Vagina (tissue), 2 donors: Measurements from ENCODE around the gene CSMD2.

ENCODE experiments used
- POLR2A ChIP-seq, 2 donors: fragments of 450-650 bp; IDR thresholded peaks; one replicate each; pipeline ENCODE4 v1.6.1; 2017; ENCODE audit warnings: antibody characterized with exemption in 2 of 2, mild to moderate bottlenecking in 2 of 2, moderate library complexity in 2 of 2
- POLR2AphosphoS5 ChIP-seq, 2 donors: sonication (generic); formaldehyde crosslinking; IDR thresholded peaks; one replicate each; pipeline ENCODE4 v1.9.0; 2017; ENCODE audit warnings: antibody characterized with exemption in 2 of 2, mild to moderate bottlenecking in 2 of 2, low read depth in 1 of 2; ENCODE audit not compliant: insufficient read depth in 1 of 2
- TF ChIP-seq, protein P1 (sequence below), 3 experiments: fragments of 450-650 bp in 2 of 3; fragments of 200-600 bp in 1 of 3; sonication (generic) in 1 of 3; IDR thresholded peaks; one replicate each; pipeline ENCODE4 v1.5.1; 2017 to 2019; ENCODE audit warnings: antibody characterized with exemption in 3 of 3, mild to moderate bottlenecking in 2 of 3, moderate library complexity in 2 of 3

DNA sequence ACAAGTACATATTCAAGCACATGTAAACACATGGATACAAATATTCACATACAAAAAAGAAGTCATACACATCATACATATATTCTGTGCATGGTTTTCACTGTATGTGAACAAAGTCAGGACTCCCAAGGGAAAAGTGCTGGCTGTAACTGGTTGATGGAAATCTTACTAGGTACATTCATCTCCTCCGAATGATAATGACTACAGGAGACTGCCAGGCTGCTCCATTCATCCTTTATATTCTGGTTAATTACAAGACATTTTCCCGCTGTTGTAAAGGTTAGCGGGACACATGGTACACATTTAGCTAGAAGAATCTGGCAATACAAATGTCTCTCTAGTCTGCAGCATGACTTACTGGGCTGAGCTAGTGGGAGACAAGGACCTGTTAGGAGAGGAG lies 327.4 kb downstream of the CSMD2 start:
- TF ChIP-seq, protein P1, sequence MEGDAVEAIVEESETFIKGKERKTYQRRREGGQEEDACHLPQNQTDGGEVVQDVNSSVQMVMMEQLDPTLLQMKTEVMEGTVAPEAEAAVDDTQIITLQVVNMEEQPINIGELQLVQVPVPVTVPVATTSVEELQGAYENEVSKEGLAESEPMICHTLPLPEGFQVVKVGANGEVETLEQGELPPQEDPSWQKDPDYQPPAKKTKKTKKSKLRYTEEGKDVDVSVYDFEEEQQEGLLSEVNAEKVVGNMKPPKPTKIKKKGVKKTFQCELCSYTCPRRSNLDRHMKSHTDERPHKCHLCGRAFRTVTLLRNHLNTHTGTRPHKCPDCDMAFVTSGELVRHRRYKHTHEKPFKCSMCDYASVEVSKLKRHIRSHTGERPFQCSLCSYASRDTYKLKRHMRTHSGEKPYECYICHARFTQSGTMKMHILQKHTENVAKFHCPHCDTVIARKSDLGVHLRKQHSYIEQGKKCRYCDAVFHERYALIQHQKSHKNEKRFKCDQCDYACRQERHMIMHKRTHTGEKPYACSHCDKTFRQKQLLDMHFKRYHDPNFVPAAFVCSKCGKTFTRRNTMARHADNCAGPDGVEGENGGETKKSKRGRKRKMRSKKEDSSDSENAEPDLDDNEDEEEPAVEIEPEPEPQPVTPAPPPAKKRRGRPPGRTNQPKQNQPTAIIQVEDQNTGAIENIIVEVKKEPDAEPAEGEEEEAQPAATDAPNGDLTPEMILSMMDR (IDR thresholded peaks at IDR 0.05), result no peak
- TF ChIP-seq POLR2AphosphoS5 (IDR thresholded peaks at IDR 0.05; ENCODE audit: insufficient read depth in 1 of 2, low read depth in 1 of 2) (no peak), POLR2A (IDR thresholded peaks at IDR 0.05) (no peak)
